ENCODE data around the gene DMD.

DMD gene

DNA sequence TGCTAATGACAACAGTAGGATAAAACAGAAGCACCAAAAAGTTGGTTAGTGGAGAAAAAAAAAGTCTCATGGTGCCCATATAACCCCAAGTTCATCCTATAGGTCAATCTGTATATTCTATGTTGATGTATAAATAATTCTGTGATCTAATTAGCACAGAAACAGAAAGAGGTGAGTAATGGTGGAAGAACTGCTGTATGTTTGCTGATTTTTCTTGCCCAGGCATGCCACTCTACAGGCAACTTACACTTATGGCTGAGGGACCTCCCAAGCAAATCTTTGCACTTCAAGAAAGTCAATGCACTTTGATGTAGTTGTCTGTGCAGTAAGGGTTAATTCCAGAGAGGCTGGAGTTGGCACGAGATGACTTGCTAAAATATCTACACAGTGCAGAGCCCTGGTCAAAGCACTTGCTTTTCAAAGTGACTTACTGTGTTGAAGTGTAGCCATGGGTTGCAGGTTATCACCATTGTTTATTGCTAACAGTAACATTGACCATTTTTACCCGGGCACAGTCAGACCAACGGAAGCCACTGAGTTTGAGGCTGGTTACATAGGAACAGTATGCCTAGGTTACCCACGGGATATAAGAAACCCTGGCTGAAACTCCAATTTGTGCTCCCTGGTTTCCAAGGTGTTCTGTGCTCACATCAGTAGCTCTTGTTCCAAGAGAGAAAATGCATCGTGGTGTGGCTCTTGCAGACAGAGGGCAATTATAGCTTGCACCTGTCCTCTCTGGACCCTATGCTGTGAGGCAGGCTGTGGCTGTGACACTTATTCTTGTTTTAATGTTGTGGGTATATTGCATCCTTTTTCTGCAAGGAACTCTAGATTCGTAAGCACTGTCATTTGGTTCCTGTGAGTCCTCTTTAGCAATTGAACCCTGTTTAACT lies 1998.2 kb downstream of the DMD start:
- no peak for DNase-seq

DNA sequence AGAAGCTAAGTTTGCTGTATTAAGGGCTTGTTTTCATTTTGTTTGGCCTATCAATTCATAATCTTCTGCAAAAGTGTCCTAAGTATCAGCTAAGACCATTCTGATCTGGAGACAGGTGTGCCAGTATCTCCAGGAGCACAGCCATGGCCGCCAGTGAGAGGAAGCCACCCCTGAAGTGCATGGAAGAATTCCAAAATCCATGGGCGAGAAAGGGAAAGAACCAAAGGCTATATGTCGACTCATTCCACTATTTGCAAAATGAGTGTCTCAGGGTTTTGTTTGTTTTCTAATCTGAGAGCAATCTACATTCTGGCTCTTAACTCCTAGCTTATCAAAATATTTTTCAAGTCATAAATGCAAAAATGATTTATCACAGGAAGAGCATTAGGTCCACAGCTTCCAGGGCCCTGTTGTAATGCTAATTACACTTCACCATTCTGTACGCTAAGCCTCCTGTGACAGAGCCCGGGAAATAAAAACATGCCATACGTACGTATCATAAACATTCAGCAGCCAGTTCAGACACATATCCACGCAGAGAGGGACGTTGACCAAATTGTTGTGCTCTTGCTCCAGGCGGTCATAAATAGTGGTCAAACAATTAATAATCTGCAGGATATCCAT lies 2002.2 kb downstream of the DMD start:
- DNase-seq, result no peak

DNA sequence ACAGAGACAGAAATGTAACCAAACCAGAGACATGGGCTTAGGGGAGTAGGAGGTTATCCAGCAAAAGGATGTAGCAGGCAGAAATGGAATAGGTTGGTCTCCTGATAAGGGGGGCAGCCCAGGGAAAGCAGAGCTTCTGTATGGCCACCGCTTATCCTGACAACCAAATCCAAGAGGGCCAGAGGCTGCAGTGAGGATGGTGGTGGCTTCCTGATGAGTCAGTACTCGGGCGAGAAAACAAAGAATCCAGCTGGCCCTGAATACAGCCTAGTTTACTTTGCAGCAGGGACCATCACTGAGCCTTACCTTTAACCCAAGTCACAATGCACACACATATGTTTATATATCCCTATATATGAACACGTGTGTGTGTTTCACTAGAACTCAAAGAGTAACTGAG lies 2009.8 kb downstream of the DMD start:
- no peak for DNase-seq

DNA sequence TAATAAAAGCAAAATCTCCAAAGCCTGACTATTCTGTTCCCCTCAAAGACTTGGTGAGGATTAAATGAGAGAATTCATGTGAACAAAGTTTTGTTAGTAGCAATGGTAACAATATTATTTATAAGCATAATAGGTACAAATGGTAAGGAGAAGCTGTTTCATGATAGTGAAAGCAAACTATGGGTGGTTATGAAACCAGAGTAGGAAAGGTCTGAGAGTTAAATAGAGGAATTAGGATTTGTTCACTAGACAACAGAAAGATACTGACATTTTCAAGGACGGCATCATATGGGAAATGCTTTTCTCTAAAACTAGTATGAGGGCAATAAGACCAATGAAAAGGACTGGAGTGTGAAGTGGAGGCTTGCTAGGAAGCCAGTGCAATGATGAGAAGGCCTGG lies 2010.9 kb downstream of the DMD start:
- no peak for DNase-seq

DNA sequence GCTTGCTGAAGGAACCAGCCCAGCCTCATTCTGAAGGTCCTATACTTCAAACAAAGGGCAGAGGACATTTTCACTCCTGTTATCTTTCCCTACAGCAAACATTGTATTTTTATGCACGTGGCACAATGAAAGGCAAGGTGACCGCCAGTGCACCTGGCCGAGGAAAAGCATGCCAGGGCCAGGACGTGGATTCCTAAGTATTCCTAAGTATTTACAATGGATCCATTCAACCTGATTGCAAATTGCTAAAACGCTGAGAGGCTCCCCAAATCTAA lies 2011.6 kb downstream of the DMD start:
- DNase-seq, result no peak

DNA sequence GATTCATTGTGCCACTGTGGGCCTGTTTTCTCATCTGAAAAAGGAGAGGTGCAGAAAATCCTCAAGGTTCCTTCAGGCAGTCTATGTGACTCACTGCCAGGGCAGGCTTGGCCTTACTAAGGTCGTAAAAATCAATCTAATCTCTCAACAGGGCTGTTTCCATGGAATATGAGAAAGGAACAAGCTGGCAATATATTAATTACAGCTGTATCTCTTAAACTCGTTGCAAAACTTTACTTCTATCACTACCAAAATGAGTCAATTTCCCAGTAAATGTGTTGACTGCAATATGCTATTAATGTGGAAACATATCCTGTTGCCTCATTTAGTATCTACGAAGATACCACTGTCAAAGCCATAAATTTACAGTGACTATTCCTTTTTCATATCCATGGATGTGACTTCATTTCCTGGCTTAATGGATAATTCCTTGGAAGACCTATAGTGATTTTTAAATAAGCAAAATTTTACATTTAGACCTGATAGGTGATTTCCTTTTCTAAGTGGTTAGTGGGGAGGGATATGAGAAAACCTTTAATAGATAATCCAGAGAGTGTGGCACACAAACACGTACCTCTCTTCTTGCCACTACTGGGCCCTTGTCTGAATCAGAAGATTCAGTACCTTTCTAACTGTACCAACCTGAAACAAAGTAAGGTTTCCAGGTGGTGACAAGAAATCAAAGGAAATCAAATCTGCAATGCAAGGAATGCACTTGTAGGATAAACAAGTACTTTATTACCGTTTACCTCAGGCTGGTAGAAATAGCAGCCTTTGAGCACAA lies 2012.1 kb downstream of the DMD start:
- DNase-seq, result no peak

DNA sequence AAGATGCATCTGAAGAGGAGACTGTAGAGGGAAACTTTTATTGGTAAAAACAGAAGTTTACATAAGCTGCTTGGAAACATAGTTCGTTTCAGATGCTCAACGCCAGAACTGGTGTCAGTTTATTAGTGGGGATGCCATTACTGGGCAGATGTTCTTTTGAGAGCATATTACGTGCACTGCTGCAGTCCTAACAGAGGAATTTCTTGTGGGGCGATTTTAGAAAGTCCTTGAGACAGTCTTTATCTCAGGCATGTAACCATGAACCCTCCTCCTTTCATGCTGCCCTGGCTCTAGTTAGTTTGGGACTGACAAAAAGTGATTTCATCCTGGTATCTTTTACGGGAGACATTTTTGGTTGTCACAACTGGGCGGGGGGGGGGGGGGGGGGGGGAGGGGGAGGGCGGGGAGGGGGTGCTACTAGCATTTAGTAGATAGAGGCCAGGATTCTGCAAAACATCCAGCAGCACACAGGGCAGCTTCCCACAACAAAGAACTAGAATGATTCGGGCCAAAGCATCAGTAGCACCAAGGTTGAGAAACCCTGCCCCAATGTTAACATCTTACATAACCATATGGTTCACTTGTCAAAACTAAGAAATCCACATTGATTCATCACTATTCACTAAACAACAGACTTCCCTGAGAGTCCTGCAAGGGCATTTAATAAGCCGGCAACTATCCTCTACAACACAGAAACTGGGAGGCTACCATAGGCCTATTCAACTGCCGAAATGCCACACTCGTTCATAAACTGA lies 2021.0 kb downstream of the DMD start:
- DNase-seq, result no peak

DNA sequence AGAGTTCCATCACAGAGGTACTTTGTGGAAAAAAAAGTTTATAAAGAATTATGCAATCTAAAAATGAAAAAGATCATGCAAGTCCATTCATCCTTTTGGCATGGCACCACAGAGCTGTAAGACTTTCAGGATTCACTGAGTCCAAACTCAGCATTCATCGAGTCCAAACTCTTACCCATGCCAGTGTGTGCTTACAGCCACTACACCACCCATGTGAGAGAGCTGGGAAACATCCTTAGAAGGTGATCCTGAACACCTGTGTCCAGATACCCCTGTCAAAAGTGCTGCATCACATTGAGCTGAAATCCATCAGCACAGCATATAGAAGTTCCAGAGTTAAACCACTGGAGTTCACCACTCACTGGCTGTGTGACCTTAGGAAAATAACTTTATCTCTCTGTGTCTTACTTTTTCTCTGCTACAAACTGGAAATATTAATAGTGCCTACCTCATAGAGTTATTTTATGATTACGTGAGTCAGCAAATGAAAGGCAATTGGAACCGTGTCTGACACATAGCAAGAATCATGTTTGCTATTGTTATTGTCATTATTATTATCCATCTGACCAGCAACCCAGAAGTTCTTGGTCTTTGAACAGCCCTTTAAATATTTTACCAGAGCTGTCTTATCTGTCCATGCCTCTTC lies 2024.5 kb downstream of the DMD start:
- no peak for DNase-seq

DNA sequence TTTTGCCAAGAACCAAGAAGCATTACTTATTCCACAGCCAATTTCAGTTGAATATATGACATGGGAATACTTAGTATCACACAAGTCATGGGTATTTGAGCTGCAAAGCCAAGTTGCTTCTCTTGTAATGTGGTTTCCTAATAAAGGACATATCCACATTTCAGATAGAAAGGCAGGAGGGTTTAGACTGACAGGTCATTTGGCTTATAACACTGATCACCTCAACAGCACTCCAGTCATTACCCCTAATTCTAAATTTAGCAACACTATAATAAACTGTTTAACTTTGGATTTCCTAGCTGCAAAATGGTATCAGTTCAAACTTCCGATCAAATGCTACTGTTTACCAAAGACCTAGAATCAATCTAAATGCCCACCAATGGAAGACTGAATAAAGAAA lies 2025.5 kb downstream of the DMD start:
- DNase-seq, result no peak

DNA sequence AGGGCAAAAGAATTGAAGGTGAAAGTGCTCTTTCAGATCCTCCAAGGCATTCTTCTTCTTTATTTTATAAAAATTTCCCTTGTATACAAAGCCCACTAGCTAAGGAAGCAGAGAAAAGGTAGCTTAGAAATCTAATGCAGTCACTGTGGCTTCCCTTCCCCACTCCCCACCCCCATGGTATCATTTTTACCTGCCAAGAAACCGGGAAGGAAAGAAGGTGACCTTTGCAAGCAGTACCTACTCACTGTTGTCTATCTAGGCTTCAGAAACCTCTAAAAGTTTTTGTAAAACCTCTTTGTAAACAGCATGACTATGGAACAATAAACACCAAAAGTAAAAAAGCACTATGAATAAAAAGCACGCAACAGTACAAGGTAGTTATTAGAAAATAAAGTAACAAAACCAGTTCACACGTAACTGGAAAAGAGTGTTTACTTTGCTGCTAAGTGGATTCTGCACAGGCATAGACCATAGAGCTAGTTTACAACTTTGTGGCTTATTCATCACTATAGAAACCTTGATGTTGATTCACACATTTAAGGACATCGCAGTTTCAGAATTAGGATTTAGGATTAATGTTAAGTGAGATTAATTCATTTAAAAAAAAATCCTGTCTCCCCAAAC lies 2029.9 kb downstream of the DMD start:
- no peak for DNase-seq

DNA sequence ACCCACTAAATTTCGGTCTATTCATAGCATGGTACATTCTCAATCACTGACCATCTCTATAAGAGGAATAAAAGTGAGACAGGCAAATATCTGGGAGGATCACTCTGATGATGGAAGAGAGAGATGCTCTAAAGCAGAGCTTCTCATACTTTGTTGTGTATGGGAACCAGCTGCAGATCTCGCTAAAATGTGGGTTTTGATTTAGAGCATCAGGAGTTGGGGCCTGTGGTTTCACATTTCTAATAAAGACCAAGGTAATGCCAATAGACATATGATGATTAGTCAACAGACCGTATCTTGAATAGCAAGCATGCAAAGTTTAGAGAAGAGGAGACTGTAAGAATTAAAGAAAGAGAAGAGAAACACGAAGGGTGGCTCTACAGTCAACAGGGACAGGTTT lies 2032.1 kb downstream of the DMD start:
- no peak for DNase-seq

DNA sequence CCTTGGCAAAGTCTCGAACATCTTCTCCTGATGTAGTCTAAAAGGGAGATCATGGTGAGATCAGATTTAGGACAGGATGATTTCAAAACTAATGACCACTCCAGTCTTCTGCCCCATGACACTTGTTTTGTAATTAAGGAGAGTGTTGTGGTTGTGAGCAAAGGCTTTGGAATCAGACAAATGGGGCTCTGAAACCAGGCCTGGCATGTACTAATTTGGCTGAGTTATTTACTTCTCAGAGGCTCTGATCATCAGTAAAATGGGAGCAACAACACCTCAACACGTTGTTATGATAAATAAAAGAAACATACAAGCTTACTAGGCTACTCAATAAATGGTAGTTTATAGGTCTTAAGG lies 2032.6 kb downstream of the DMD start:
- no peak for DNase-seq

DNA sequence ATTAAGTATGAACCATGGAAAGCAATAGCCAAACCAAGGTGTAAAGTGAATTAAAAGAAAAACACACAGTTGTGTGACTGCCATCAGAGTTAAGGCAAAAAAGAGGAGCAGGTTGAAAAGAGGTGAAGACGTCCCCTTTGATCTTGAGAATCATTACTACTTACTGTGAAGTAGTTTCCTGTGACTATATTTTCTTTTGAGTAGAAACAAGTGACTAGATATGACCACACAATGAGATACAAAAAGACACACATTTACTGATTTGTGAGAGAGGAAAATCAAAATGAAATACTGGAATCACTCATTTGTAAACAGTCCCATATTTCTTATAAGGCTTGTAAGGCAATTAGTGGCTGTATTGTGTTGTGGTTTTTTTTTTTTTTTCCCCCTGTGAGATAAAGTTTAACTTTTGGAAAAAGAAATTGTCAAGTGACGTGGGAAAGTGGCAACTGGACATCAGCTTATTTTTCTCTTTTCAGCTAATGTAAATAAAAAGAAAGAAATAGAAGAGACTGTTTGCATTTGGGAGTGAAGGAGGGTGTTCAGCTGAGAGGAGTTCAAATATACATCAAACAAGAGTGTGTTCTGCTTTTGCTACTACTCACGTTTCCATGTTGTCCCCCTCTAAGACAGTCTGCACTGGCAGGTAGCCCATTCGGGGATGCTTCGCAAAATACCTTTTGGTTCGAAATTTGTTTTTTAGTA lies 2033.1 kb downstream of the DMD start:
- DNase-seq, result no peak

DNA sequence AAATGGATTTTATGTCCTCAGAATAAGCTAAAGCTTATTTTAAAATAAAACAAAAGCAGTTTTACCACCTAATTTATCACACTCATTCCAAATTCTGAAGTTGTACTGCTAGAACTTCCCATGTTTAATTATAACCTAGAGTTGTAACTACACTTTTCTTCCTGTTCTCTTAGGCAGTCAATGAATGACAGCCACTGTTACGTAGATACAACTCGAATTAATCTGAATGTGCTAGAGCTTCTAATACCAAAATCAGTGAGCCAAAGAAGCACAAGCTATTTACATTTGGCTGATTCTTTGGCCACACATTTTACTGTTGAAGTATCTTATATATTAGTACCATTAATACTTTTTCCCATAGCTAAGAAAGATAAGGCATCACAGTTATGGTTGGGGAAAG lies 2040.6 kb downstream of the DMD start:
- no peak for DNase-seq

DNA sequence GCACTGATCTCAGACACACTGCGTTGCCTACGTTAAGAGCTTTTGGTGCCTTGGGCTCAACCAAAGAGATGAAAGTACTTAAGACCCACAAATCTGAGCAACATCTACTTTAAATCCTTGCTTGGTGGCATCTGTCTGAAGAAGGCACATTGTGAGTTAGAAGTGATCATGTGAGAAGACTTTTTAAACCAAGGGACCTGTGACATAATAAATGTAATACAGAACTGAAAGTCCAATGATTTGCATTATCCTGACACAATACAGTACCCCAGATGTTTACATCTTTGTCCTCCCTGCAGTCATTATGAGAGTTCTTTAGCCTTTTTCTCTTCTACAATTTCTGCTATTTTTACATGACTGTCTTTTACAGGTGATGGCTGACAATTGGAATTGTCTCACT lies 2042.8 kb downstream of the DMD start:
- no peak for DNase-seq

DNA sequence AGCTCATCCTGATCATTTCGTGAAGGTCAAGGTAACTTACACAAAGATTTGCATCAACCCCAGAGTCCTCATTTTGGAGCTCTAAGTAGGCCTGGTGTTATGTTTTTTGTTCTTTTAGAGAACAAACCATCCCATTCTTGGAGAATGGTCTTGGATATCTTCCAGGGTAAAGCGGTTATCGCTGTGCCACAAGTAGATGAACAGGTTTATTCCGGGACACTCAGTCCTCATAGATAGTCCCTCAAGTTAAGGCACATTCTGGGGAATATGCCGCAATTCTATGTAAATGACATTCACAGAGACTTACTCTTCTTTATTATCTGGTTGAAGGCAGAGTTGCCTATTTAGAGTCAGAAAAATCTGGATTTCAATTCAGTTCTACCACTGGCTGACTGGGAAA lies 2044.5 kb downstream of the DMD start:
- DNase-seq, result no peak

DNA sequence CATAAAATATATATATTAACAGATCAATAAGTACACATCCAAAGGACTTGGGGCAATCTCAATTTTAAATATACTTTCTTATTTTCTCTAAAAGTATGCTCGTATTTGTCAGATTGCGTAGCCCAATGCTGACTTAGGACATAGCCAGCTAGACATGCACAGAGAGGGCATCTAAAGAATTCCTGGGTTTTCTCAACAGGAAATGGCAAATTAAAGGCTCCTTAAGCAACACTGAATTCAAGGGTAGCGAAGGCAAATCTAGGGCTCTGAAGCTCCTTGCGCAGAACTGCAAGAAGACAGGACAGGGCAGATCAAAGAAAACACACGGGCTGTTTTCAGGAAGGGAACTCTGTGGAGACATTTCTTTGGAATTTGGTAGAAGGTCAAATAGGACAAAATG lies 2044.9 kb downstream of the DMD start:
- no peak for DNase-seq

DNA sequence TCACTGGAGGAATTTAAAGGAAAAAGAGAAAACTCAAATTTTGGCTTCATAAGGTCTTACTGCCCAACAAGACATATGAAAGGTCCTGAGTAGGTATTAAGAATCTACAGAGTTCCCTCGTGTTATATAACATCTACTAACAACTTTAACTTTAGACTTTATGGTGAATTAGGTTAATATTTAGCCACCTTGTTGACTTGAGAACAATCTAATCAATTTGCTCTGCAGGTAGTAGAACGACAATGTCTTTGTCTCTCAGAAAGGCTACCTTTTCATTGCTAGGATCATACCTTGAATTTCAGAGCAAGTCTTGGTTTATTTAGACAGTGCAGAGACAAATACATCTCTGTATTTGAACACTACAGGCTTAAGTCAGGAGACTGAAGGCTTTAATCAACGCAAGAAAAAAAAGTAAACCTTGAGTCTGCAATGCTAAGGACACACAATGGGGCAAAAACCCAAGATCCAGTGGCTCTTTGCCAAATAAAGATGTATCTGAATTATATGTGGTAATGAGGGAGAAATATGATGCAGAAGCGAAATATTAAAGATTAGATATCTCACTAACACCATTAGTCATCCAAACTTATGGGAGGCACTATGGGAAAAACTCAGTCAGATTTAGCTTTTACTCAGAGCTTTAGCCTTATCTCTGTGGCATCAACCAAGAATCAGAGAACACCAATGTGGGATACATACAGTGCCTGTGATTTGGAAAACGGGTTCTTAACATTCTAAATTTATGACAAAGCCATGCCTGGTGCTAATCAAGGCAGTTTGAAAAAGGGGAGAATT lies 2045.9 kb downstream of the DMD start:
- DNase-seq, result no peak

DNA sequence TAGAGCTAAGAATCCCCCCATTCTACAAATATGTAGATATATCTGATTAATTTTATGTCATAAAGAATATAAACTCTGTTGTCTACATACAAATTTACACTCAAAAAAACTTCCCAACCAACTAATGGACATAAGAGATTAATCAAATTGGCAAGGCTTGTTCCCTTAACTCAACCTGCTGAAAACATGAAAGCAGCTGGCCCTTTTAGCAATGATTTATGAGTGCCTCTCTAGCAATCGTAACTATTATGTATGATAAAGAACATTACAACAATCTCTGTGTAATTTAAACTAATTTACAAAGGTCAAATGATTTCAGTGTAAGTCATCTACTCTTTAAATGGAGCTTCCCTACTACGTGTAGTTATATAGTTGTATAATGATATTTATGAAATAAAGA lies 2056.4 kb downstream of the DMD start:
- DNase-seq, result no peak

DNA sequence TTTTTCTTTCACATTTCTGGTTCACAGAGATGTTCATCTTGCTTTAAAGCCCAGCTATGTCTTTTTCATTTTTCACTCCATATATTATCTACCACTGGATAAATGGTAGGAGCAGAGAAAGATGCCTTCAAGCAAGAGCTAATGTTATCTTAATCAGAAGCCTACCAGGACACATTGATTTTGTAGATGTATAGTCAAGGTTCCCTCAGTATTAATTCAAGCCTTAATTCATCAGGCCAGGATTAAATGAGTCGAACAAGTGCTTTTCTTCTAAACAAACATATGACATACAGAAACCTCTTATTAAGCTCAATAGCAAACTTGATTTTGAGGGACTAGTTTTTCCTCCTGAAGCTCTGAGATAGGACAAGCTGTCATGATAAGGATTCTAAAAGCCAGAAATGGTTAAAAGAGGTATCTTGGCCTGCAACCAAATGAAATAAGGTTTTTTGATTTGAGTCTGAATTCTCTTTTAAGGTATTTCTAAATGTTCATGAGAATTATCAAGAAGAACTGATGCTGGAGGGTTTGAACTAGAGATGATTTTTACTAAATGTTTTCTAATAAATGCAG lies 2057.8 kb downstream of the DMD start:
- no peak for DNase-seq

DNA sequence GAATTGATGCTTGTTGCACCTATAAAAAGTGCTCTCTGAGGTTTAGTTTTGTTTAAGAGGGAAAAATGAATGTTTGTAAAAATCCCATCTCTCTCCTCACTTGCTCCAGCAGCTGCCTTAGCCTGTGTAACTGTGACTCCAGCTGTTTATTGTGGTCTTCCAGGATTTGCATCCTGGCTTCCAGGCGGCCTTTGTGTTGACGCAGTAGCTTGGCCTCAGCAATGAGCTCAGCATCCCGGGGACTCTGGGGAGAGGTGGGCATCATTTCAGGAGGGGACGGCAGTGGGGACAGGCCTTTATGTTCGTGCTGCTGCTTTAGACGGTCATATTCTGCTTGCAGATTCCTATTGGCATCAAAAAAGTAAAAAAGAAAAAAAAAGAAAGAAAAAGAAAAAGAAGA lies 2064.2 kb downstream of the DMD start:
- DNase-seq, result no peak

All from right forelimb (tissue), 1 donor.